ENCODE measurements around the gene ABI2. TPM values are rescaled to one million over a fixed set of nuclear protein-coding genes. Genes with fewer than 3 reads are reported as not detected.
"Not testable (repeated sequence)": the region's sequence is repeated elsewhere in the genome, so short reads cannot be mapped to it uniquely, and the experiment has no call there.

The ABI2 gene
- total RNA-seq, 1 donor from 2014 or later: 32.3 TPM

GRCh38 chr2:203338322-203338721 is 10.1 kb downstream of the ABI2 start:
- Mint-ChIP-seq H3K4me1 (ENCODE audit: low read depth) (peaks cover 2% of the 10 kb centered on the region), H3K27ac (no peak overlapping the region), H3K36me3 (ENCODE audit: low read depth) (peaks cover 7% of the 10 kb centered on the region), H3K27me3 (ENCODE audit: insufficient read depth) (no peaks in the 10 kb centered on the region), H3K9me3 (no peaks in the 10 kb centered on the region), H3K4me3 (no peak overlapping the region)
- intact Hi-C loops (cut with micrococcal nuclease): no loop called here
- no peak for DNase-seq (ENCODE audit: low spot score)

DNA sequence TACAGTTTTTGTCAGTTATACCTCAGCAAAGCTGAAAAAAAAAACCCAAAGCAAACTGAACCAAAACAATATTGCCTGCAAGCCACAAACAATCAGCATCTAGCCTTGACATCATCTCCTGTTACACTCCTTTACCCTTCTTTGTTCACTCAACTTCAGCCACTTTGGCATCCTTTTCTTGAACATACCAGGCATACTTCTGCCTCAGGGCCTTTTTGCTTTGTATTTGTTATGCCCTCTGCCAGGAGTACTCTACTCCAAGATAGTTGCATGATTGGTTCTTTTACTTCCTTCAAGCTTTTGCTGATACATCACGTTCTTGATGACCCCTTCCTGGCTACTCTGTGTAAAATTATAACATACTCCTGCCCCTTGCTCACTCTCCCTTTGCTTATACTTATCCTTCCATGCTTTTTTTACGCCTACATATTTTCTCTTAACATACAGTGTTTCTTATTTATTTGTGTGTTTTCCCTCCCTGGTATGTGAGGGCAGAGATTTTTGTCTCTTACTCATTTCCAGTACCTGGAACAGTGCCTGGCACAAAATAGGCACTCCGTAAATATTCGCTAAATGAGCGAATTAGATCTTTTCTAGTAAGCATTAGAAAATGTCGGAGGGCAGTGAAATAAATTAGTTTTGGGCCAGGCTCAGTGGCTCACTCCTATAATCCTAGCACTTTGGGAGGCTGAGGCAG is 12.7 kb downstream of the ABI2 start:
- no peak overlapping the region for H3K4me3 Mint-ChIP-seq
- H3K27me3 Mint-ChIP-seq (ENCODE audit: insufficient read depth): no peaks in the 10 kb centered on the region
- H3K36me3 Mint-ChIP-seq (ENCODE audit: low read depth): peaks cover 11% of the 10 kb centered on the region
- H3K27ac Mint-ChIP-seq: no peak overlapping the region
- DNase-seq (ENCODE audit: low spot score): no peak
- H3K9me3 Mint-ChIP-seq: no peaks in the 10 kb centered on the region
- intact Hi-C loops (cut with micrococcal nuclease): no loop called here
- H3K4me1 Mint-ChIP-seq (ENCODE audit: low read depth): no peaks in the 10 kb centered on the region

GRCh38 chr2:203341741-203342310 is 13.6 kb downstream of the ABI2 start:
- Mint-ChIP-seq H3K4me1 (ENCODE audit: low read depth) (no peaks in the 10 kb centered on the region), H3K27me3 (ENCODE audit: insufficient read depth) (no peaks in the 10 kb centered on the region), H3K4me3 (no peak overlapping the region), H3K36me3 (ENCODE audit: low read depth) (peaks cover 11% of the 10 kb centered on the region), H3K27ac (no peak overlapping the region), H3K9me3 (no peaks in the 10 kb centered on the region)
- intact Hi-C loops (cut with micrococcal nuclease): no loop called here
- DNase-seq (ENCODE audit: low spot score): no peak

DNA sequence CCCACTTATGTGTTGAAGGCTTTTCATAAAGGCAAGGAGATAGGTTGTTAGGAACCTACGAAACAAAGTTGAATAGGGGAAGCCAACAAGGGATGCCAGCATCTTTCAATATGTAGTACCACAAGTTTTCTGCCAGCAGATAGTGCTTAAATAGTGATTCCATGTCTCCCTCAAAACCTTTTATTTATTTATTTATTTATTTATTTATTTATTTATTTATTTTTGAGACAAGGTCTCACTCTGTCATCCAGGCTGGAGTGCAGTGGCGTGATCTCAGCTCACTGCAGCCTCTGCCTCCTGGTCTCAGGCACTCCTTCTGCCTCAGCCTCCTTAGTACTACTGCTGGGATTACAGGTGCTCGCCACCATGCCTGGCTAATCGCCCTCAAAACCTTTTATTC is 14.2 kb downstream of the ABI2 start:
- DNase-seq (ENCODE audit: low spot score); H3K4me3 Mint-ChIP-seq; H3K27me3 Mint-ChIP-seq (ENCODE audit: insufficient read depth); H3K4me1 Mint-ChIP-seq (ENCODE audit: low read depth); H3K27ac Mint-ChIP-seq; intact Hi-C loops (cut with micrococcal nuclease); H3K9me3 Mint-ChIP-seq: not testable (repeated sequence)
- peaks cover 11% of the 10 kb centered on the region for H3K36me3 Mint-ChIP-seq (ENCODE audit: low read depth)

GRCh38 chr2:203344667-203345066 is 16.5 kb downstream of the ABI2 start:
- peaks cover 4% of the 10 kb centered on the region for H3K4me1 Mint-ChIP-seq (ENCODE audit: low read depth)

DNA sequence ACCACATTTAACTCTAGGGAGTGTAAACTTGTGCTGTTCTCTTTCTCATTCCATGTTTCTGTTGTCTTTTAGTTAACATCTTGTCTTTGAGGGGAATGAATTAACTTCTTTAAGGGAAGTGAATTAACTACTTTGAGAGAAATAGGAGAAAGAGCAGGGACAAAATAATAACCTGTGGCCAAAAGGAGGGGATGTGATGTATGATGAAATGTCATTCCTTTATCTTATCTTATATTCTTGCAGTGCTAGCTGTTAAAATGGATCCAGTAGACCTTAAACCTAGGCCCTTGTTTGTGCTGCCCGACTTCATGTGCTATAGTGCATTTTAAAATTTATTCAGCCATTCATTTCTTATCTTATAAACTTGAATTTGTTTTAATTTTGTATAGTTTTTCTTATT is 18.4 kb downstream of the ABI2 start:
- Mint-ChIP-seq H3K9me3 (no peaks in the 10 kb centered on the region), H3K36me3 (ENCODE audit: low read depth) (peaks cover 9% of the 10 kb centered on the region), H3K4me3 (no peak overlapping the region), H3K27me3 (ENCODE audit: insufficient read depth) (no peaks in the 10 kb centered on the region), H3K27ac (no peak overlapping the region), H3K4me1 (ENCODE audit: low read depth) (peaks cover 4% of the 10 kb centered on the region)
- DNase-seq (ENCODE audit: low spot score): no peak
- intact Hi-C loops (cut with micrococcal nuclease): no loop called here

More at GRCh38 chr2:203344667-203345066, 16.5 kb downstream of the ABI2 start:
- Mint-ChIP-seq H3K9me3 (no peaks in the 10 kb centered on the region), H3K27me3 (ENCODE audit: insufficient read depth) (no peaks in the 10 kb centered on the region), H3K36me3 (ENCODE audit: low read depth) (peaks cover 9% of the 10 kb centered on the region), H3K4me3 (no peak overlapping the region), H3K27ac (no peak overlapping the region)
- intact Hi-C loops (cut with micrococcal nuclease): no loop called here
- DNase-seq (ENCODE audit: low spot score): no peak

GRCh38 chr2:203347375-203347774 is 19.2 kb downstream of the ABI2 start:
- Mint-ChIP-seq H3K36me3 (ENCODE audit: low read depth) (peaks cover 9% of the 10 kb centered on the region), H3K9me3 (no peaks in the 10 kb centered on the region), H3K4me3 (no peak overlapping the region), H3K4me1 (ENCODE audit: low read depth) (peaks cover 4% of the 10 kb centered on the region), H3K27ac (no peak overlapping the region), H3K27me3 (ENCODE audit: insufficient read depth) (no peaks in the 10 kb centered on the region)
- DNase-seq (ENCODE audit: low spot score): no peak
- intact Hi-C loops (cut with micrococcal nuclease): no loop called here

GRCh38 chr2:203352604-203353255 is 24.5 kb downstream of the ABI2 start:
- Mint-ChIP-seq H3K4me3 (no peak overlapping the region), H3K4me1 (ENCODE audit: low read depth) (no peaks in the 10 kb centered on the region), H3K27me3 (ENCODE audit: insufficient read depth) (no peaks in the 10 kb centered on the region), H3K36me3 (ENCODE audit: low read depth) (no peaks in the 10 kb centered on the region), H3K9me3 (no peaks in the 10 kb centered on the region), H3K27ac (no peak overlapping the region)
- intact Hi-C loops (cut with micrococcal nuclease): no loop called here
- no peak for DNase-seq (ENCODE audit: low spot score)

DNA sequence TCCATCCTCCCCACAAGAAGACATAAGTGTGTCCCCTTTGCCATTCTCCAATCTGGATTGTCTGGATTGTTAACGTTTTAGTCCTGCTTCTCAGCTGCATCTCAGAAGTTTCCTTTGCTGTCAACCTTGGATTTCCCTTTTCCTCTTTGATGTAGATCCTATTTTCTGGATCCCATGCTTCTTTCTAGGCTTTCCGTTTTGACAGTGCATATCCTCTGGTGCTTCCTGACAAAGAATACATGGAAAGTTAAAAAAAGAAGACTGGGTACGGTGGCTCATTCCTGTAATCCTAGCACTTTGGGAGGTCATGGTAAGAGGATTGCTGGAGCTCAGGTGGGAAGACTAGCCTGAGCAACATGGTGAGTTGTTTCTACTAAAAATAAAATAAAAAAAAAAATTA is 26.8 kb downstream of the ABI2 start:
- intact Hi-C loops (cut with micrococcal nuclease): no loop called here
- H3K4me1 Mint-ChIP-seq (ENCODE audit: low read depth): no peaks in the 10 kb centered on the region
- DNase-seq (ENCODE audit: low spot score): no peak
- H3K27me3 Mint-ChIP-seq (ENCODE audit: insufficient read depth): no peaks in the 10 kb centered on the region
- H3K4me3 Mint-ChIP-seq: no peak overlapping the region
- H3K27ac Mint-ChIP-seq: no peak overlapping the region
- H3K36me3 Mint-ChIP-seq (ENCODE audit: low read depth): peaks cover 5% of the 10 kb centered on the region
- no peaks in the 10 kb centered on the region for H3K9me3 Mint-ChIP-seq

GRCh38 chr2:203359450-203359849 is 31.3 kb downstream of the ABI2 start:
- DNase-seq (ENCODE audit: low spot score): no peak
- H3K36me3 Mint-ChIP-seq (ENCODE audit: low read depth): peaks cover 5% of the 10 kb centered on the region
- no peak overlapping the region for H3K27ac Mint-ChIP-seq
- intact Hi-C loops (cut with micrococcal nuclease): no loop called here
- no peaks in the 10 kb centered on the region for H3K4me1 Mint-ChIP-seq (ENCODE audit: low read depth)
- H3K27me3 Mint-ChIP-seq (ENCODE audit: insufficient read depth): no peaks in the 10 kb centered on the region
- H3K9me3 Mint-ChIP-seq: no peaks in the 10 kb centered on the region
- no peak overlapping the region for H3K4me3 Mint-ChIP-seq

DNA sequence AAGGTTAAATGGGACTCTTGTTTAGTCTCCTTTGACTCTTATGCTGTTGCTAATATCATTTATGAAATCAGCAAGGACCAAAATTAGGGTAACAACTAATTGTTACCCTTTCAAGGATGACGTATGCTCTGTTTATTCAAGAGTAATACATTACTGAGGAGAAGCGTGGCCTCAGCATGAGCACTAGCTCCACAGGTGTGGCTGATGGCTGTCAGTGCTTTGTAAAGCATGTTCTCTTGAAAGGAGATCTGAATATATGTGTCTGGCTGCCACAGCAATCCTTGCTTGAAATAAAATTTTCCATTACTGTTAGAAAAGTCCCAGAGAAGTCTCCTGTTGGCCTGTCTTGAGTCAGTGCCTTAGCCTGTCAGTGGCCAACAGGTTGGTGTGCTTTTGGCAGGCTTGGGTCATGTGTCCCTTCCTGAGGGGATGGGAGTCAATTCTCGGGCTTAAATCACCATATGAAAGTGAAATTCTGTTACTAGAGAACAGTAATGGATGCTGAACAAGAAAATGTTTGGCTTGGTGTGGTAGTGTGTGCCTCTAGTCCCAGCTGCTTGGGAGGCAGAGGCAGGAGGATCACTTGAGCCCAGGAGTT is 32.7 kb downstream of the ABI2 start:
- no peak overlapping the region for H3K4me3 Mint-ChIP-seq
- DNase-seq (ENCODE audit: low spot score): no peak
- H3K27me3 Mint-ChIP-seq (ENCODE audit: insufficient read depth): no peaks in the 10 kb centered on the region
- H3K4me1 Mint-ChIP-seq (ENCODE audit: low read depth): no peaks in the 10 kb centered on the region
- no peak overlapping the region for H3K27ac Mint-ChIP-seq
- peaks cover 5% of the 10 kb centered on the region for H3K36me3 Mint-ChIP-seq (ENCODE audit: low read depth)
- intact Hi-C loops (cut with micrococcal nuclease): no loop called here
- no peaks in the 10 kb centered on the region for H3K9me3 Mint-ChIP-seq

DNA sequence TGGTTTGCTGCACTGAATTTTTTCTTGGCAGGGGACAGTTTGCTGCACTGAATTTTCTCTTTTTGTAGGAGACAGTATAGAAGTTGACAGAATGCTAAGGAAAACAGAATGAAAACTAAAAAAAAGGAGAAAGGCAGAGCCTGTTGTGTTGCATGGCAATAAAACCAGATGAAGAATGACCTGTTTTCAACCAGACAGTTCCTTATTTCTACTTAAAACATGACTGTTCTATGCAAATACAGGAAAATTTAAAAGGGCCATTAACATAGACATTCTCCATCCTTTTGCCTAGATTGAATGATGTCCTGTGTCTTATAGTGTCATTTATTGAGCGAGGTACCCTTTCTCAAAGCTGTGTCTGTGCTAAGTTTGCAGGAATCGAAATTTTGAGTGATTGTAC is 33.3 kb downstream of the ABI2 start:
- intact Hi-C loops (cut with micrococcal nuclease): no loop called here
- no peaks in the 10 kb centered on the region for H3K9me3 Mint-ChIP-seq
- H3K27ac Mint-ChIP-seq: no peak overlapping the region
- no peaks in the 10 kb centered on the region for H3K27me3 Mint-ChIP-seq (ENCODE audit: insufficient read depth)
- H3K4me3 Mint-ChIP-seq: no peak overlapping the region
- no peak for DNase-seq (ENCODE audit: low spot score)
- no peaks in the 10 kb centered on the region for H3K4me1 Mint-ChIP-seq (ENCODE audit: low read depth)
- H3K36me3 Mint-ChIP-seq (ENCODE audit: low read depth): peaks cover 5% of the 10 kb centered on the region

DNA sequence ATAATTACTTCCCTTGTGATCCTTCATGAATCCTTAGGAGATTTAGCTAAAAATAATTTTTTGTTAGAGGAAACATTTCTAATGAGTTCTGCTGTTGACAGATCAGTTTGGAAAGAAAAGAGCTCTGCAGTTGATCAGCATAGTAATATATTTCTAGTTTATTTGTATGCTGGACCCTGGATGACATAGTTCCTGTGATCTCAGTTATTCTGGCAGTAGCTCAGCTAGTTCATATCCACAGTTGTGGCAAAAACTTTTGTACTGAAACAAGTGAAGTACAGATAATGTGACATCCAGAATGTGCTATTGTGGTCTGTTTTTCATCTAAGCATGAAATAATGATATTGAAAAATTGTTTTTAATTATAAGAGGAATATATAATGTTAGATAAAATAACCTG is 33.7 kb downstream of the ABI2 start:
- Mint-ChIP-seq H3K27me3 (ENCODE audit: insufficient read depth) (no peaks in the 10 kb centered on the region), H3K27ac (no peak overlapping the region), H3K4me1 (ENCODE audit: low read depth) (no peaks in the 10 kb centered on the region), H3K9me3 (no peaks in the 10 kb centered on the region), H3K36me3 (ENCODE audit: low read depth) (peaks cover 5% of the 10 kb centered on the region), H3K4me3 (no peak overlapping the region)
- no peak for DNase-seq (ENCODE audit: low spot score)
- intact Hi-C loops (cut with micrococcal nuclease): no loop called here
